NCI-H146 treated with DMSO at 0.1 percent for 48 hours (cell line): ENCODE results near the gene TSPEAR.
A peak's percentile ranks its signal among the peaks of the same experiment; 100 is the strongest.
"Not testable (repeated sequence)": the region's sequence is repeated elsewhere in the genome, so short reads cannot be mapped to it uniquely, and the experiment has no call there.

ENCODE experiments used
- DNase-seq: peaks from one replicate; lab custom pipeline; 2025; ENCODE audit not compliant: unreplicated experiment; lab: John Stamatoyannopoulos, UW

TSPEAR gene

DNA sequence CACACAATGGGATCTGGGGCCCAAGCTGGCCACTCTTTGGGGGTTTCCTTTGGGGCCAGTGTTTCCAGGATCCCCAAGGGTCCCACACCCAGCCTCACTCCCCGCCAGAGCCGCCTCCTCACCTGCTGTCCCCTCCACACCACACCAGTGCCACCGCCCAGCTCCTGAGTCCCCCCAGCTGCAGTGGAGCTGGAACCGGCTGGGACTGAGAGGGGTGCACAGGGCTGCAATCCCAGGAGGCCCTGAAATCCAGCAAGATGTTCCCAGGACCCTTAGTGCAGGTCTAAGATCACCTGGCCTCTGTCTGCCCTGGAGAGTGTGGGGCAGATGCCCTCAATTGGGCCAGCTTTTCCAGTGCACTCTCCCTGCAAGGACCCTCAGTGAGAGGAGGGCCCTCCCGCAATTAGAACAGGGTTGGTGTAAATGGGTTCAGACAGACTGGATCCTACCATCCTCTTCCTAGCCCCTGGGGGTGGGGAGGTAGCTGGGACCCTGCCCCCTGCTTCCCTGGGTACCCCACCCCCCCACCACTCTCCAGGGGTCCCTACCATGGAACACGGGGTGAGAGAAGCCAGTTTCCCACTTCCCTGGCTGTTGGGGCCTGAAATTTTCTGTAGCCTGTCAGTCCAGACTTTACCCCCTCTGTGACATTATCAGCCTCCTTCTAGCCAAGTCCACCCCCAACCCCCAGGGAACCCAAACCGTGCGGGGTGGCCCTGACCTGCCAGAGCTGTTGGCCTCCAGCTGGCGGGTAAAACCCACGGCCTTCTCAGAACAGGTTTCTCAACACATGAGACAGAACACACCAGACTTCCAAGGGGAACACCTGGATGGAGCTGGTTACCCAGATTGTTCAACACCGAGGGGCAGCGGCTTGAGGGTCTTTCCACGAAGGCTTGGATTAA, 7.4 kb downstream of the TSPEAR start:
- DNase-seq = no peak

DNA sequence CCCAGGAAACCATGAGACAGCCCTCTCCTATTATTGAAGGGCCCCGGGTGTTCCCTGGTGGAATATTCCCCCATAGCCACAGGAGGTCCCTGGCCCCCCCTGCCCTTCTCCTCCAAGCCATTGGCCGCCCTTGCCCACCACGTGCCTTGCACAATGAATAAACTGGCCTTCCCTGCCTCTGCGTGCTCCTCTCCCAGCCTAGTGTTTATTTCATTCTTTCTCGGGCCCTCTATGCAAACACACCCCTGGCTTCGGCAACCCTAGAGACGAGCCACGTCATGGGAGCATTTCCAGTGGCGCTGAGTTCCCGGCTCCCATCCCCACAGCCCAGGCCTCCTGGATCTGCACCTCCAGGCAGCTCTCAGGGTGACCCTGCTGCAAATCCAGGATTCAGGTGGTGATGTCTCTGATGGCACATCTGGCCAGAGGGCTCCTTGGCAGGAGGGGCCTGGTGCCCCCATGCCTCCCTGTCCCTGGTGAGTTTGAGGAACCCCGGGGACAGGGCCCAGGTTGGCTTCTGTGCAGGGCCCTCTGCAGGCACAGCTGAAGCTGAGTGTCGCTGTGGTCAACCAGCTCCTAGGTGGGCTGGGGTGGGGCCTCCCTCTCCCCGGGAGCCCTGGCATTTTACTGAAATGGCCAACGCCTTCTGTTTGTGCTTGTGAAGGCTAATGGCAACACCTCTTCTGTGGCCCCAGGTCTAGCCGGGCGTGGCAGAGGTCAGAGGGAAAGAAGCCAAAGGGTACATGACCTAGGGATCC, 8.2 kb downstream of the TSPEAR start:
- DNase-seq = peak; percentile 60

DNA sequence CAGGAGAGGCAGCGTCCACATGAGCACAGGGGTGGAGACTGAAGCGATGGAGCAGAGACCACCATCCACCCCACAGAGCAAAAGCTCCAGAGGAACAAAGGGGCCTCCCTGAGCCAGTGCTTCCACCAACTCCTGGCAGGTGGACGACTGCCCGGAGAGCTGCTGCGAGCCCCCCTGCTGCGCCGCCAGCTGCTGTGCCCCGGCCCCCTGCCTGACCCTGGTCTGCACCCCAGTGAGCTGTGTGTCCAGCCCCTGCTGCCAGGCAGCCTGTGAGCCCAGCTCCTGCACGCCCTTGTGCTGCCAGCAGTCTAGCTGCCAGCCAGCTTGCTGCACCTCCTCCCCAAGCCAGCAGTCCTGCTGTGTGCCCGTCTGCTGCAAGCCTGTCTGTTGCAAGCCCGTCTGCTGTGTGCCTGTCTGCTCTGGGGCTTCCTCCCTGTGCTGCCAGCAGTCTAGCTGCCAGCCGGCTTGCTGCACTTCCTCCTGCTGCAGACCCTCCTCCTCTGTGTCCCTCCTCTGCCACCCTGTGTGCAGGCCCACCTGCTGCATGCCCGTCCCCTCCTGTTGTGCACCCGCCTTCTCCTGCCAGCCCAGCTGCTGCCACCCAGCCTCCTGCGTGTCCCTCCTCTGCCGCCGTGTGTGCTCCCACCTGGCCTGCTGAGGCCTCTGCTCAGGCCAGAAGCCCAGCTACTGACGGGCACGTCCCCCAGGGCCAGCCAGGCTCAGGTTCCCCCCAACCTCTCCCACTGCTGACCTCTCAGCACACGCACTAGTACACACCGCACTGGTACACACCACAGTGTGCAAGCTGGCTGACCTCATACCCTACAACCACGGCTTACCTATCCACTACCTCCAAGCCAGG, 9.0 kb downstream of the TSPEAR start:
- peak; percentile 32 for DNase-seq

DNA sequence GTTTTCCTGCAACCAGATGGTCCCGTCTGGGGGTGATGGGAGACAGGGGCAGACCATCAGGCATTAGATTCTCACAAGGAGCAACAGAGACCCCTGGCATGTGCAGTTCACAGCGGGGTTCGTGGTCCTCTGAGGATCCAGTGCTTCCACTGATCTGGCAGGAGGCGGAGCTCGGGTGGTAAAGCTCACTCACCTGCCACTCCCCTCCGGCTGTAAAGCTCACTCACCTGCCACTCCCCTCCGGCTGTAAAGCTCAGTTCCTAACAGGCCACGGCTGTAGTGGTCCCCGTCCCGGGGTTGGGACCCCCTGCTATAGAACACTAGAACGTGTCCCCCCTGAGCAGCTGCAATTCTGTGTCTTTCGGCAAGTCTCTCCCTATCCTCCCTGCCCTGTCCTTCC, 9.8 kb downstream of the TSPEAR start:
- DNase-seq = no peak

DNA sequence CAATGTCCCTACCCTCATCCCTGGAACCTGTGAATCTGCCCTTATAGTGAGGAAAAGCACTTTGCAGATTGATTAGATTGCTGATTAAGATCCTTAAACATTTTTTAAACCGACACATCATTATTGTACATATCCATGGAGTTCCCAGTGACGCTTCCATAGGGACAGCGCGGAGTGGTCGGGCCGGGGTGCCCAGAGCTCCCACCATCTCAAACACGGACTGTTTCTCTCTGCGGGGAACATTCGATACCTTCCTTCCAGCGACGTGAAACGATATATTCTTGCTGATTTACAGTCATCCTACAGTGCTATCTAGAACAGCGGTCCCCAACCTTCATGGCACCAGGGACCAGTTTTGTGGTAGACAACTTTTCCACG, 10.4 kb downstream of the TSPEAR start:
- no peak for DNase-seq

DNA sequence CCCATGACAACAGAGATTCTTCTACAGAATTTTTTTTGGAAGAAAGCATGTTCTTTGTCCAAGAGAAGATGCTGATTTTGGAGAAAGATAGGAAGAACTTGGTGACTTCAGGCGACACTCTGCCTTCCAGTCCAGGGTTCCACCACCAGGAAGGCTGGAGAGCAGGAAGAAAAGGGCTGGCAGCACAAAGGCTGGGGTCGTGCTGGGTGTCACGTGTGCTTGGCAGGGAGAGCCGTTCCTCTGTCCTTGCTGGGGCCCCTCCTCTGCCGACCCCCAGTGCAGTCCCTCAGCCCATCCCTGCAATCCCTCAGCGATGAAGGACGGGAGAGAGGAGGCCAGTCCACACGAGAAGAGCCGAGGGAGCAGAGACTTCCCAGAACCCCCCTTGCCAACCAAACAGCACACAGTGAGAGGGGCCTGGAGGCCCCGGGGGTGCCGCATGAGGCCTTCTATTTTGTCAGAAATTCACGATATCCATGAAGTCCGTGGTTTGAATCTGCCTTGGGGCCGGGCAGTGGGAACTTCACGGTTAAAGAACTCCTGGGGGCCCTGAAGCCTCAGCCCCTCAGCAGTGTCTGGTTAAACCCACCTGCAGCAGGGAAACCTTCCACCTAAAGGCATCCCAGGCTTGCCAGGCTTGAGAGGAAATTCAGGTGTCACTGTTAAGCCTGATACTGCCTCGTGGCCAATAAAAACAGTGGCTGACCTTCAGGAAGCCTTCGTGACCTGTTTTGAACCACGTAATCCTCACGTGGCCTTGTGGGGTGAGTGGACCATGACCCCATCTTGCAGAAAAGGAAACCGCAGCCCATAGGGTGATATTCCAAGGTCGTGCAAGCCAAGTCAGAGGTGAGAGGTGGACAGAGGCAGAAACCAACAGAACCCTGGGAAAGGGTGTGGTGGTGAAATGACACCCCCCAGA, 11.0 kb downstream of the TSPEAR start:
- DNase-seq = no peak

DNA sequence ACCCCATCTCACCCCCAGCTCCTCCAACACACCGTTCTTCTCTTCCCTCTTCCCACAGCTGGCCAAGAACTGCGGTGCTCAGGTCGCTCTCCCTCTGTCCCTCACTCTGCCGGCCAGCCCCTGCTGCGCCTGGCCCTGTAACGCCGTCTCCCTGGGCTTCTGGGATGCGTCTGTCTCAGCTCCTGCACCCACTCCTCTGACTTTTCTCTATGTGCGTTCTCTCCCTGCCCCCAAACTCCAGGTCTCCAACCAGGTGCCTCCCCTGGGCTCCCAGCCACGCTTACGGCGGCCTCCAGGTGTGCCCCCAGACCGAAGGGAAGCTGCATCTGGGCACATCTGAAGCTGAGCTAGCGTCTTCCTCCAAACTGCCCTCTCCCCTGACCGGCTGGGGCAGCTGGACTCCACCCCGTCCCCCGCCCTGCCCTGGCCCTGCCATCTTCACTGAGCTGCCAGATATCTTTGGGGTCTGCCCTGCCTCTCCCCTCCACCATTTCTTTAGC, 11.8 kb downstream of the TSPEAR start:
- no peak for DNase-seq

DNA sequence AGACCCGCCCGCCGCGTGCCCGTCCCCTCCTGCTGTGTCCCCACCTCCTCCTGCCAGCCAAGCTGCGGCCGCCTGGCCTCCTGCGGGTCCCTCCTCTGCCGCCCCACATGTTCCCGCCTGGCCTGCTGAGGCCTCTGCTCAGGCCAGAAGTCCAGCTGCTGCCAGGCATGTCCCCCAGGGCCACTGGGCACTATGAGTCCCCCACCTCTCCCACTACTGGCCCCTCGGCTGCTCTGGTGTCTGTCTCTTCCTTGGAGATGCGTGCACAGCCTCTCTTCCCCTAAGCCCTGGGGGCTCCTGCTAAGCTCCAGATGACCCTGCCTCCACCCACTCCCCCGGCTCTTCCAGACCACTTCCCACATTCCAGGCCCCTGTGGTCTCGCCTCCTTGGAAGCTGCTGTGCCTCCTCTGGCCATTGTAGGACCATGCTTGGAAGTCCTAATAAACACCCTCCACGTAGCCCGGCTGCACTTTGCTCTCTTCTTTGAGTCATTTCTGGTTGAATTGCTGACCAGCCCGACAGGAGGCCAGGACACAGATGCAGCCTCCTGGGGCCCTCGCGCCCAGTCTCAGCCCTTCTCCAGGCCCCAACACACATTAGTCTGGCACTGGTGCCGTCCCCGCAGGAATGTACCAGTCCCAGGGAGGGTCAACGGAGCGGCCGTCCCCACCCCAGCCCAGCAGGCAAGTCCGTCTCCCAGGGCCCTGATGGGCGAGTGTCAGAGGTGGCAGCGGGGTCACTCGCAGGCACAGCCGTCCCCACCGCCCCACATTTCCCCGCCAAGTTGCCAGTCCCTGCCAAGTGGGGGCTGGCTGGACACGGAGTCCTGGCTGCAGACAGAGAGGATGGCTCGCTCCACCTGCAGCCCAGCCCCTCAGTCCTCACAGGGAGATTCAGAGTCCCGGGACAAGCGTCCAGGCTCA, 13.3 kb downstream of the TSPEAR start:
- no peak for DNase-seq

DNA sequence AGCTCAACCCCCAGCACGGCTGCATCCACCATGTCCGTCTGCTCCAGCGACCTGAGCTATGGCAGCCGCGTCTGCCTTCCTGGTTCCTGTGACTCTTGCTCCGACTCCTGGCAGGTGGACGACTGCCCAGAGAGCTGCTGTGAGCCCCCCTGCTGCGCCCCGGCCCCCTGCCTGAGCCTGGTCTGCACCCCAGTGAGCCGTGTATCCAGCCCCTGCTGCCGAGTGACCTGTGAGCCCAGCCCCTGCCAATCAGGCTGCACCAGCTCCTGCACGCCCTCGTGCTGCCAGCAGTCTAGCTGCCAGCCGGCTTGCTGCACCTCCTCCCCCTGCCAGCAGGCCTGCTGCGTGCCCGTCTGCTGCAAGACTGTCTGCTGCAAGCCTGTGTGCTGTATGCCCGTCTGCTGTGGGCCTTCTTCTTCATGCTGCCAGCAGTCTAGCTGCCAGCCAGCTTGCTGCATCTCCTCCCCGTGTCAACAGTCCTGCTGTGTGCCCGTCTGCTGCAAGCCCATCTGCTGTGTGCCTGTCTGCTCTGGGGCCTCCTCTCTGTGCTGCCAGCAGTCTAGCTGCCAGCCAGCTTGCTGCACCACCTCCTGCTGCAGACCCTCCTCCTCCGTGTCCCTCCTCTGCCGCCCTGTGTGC, 14.1 kb downstream of the TSPEAR start, which contains the start of gene KRTAP10-12:
KRTAP10-12 (plus strand) TSS at position 1 of the 639 bp plus-strand sequence; CDS start at position 31, 30 bp downstream.
- DNase-seq = peak; percentile 2

DNA sequence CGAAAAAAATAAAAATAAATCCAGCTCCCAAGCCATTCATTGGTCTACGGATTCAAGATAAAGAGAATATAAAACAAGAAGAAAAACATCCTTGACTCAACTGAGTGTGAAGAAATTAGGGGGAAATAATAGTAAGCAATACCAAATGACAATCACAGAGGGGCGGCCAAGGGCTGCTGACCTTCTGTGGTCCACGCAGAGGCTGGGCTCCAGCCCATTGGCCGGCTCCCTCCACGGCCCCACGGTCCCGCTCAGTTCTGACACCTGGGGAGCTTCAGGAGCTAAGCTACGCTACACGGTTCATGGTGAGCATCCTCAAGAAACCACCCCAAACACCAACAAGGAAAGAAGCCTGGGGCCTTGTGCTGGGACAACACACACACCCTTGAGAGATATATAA, 14.8 kb downstream of the TSPEAR start:
- DNase-seq = no peak

DNA sequence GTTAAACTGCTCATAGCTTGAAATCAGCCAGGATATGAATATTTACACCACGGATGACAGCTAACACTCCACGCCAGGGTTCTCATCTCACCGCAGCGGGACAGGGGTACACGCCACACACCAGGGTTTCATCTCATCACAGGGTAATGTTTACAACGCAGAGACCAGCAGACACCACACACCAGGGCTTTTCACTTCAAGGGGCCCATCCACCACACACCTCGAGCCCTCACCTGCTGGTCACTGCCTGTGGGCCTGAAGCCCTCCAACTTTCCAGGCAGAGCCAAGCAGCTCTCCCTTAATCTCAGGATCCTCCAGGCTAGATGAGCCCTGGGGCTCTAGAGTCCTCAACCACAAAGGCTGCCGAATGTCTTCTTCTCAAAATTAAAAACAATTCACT, 15.7 kb downstream of the TSPEAR start:
- DNase-seq = no peak

DNA sequence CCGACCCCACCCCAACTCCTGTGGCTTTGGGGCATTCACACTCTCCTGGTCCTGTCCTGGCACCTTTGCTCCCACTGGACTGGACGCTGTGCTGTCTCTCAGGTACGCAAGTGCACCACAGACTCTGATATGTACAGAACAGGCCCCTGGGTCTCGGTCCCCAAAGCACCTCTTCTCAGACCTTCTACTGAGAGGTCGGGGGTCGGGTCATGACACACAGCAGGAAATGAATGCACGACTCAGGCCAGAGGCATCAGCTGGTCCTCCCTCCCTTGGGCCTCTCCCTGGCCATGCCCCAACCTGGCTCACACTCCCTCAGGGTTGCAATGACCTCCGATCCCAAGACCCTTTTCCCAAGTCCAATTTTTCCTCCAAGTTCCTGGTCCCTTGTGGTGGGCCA, 16.2 kb downstream of the TSPEAR start:
- no peak for DNase-seq

DNA sequence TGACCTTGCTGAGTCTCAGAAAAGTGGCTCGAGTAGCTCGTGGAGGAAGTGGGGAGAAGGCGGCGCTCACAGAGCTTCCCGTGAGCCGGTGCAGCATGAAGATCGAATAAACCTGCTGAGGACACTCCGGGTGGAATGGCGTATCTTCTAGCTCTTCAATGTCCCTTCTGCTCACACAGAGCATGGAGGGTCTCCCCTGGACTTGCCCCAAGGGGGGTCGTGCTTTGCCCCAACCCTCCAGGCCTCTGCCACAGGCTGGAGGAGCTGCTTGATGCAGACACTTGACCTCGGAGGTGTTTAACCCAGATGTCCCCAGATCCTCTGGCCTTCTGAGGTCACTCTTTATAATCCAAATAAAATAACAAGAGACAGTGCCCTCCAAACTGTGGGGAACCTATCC, 16.6 kb downstream of the TSPEAR start:
- no peak for DNase-seq

DNA sequence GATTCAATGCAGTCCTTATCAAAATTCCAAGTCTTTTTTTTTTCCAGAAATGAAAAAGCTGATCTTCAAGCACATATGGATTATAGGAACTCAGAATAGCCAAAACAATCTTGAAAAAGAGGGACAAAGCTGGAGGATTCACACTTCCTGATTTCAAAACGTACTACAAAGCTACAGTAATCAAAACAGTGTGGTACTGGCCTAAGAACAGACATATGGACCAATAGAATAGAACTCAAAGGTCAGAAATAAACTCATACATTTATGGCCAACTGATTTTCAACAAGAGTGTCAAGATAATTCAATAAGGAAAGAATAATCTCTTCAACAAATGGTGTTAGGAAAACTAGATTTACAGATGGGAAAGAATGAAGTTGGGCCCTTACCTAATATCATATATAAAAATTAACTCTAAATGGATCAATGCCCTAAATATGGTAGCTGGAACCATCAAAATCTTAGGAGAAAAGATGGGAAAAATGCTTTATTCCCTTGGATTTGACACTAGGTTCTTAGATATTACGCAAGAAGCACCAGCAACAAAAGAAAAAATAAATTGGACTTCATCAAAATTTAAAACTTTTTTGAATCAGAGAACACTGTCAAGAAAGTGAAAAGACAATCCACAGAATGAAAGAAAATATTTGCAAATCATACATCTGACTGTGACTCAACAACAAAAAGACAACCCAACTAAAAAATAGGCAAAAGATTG, 18.4 kb downstream of the TSPEAR start:
- DNase-seq = no peak

DNA sequence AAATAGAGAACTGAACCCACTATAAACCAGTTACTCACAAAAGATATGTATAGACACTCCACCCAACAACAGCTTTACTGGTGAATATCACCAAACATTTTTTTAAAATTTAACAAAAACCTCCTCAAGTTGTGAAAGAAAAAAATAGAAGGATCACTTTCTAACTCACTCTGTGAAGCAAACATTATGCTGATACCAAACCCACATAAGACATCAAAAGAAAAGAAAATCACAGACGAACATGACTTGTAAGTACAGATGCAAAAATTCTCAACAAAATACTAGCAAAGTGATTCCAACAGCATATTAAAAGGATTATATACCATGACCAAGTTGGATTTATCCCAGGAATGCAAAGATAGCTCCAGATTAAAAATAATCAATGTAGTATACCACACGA, 19.7 kb downstream of the TSPEAR start:
- no peak for DNase-seq

DNA sequence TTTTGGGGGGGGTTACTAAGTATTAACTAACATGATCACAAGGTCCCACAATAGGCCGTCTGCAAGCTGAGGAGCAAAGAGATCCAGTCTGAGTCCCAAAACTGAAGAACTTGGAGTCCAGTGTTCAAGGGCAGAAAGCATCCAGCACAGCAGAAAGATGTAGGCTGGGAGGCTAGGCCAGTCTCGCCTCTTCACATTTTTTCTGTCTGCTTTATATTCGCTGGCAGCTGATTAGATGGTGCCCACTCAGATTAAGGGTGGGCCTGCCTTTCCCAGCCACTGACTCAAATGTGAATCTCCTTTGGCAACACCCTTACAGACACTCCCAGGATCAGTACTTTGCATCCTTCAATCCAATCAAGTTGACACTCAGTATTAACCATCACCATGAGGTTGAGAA, 21.6 kb downstream of the TSPEAR start:
- not testable (repeated sequence) for DNase-seq

DNA sequence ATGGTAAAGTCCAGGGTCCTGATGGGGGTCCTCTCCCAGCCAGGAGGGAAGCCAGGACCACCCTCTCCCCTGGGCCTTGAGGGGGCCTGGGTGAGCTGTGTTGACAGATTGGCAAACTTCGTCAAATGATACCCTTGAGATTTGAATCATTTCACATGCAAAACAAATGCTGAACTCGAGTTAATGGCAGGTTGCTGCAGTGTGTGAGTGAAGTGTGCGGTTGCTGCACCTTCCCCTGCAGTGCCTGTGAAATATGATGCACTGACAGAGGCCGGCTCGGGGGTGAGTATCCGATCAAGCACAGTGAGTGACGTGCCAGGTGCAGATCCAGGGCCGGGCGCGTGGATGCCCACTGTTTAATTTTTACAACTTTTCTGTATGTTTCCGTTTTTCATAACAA, 23.7 kb downstream of the TSPEAR start:
- no peak for DNase-seq
